Astrocyte (in vitro differentiated cells and primary cell): ENCODE results near the gene ZFYVE28.

Source experiments
- EZH2 ChIP-seq: IDR thresholded peaks from 2 replicates; pipeline ENCODE4 v1.6.1; 2012; ENCODE audit warnings: mild to moderate bottlenecking, low read length, inconsistent platforms; ENCODE audit not compliant: insufficient read depth
- TF ChIP-seq, protein P1 (sequence below): IDR thresholded peaks from 2 replicates; pipeline ENCODE4 v1.5.1; 2011; ENCODE audit warnings: low read depth, mild to moderate bottlenecking, inconsistent platforms, low read length, moderate library complexity; ENCODE audit not compliant: insufficient read depth

DNA sequence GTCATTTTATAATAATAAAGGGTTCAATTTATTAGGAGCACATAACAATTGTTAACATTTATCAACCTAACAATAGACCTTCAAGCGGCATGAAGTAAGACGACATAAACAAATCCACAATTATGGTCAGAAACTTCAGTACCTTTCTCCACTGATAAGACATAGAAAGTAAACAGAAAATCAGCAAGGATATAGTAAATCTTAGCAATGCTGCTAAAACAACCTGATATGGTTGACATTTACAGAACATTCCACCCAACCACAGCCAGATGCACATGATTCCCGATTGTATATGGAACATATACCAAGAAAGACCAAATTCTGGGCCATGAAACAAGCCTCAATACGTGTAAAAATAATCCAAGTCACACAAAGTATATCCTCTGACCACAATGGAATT lies 71.3 kb downstream of the ZFYVE28 start:
- TF ChIP-seq, protein P1, sequence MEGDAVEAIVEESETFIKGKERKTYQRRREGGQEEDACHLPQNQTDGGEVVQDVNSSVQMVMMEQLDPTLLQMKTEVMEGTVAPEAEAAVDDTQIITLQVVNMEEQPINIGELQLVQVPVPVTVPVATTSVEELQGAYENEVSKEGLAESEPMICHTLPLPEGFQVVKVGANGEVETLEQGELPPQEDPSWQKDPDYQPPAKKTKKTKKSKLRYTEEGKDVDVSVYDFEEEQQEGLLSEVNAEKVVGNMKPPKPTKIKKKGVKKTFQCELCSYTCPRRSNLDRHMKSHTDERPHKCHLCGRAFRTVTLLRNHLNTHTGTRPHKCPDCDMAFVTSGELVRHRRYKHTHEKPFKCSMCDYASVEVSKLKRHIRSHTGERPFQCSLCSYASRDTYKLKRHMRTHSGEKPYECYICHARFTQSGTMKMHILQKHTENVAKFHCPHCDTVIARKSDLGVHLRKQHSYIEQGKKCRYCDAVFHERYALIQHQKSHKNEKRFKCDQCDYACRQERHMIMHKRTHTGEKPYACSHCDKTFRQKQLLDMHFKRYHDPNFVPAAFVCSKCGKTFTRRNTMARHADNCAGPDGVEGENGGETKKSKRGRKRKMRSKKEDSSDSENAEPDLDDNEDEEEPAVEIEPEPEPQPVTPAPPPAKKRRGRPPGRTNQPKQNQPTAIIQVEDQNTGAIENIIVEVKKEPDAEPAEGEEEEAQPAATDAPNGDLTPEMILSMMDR, result no peak
- no peak for TF ChIP-seq EZH2
